Liver (tissue), 3 donors: Measurements from ENCODE around the gene MLN.

Experiments used
- FOXA1 ChIP-seq: IDR thresholded peaks from 2 replicates; pipeline ENCODE4 v1.6.1; 2016; ENCODE audit warnings: antibody characterized with exemption
- HNF4G ChIP-seq: IDR thresholded peaks from 2 replicates; pipeline ENCODE4 v1.6.1; 2016; ENCODE audit warnings: antibody characterized with exemption
- TAF1 ChIP-seq: conservative IDR thresholded peaks from 2 replicates; pipeline ENCODE4 v1.6.1; 2016; ENCODE audit warnings: antibody characterized with exemption, mild to moderate bottlenecking
- TF ChIP-seq, protein P1 (sequence below): fragments of 150-350 bp; IDR thresholded peaks from 2 replicates; pipeline ENCODE4 v1.5.1; 2017; ENCODE audit warnings: improper control_type of control experiment, low read depth, low read length; ENCODE audit not compliant: missing input control
- TF ChIP-seq, protein P2 (sequence below): IDR thresholded peaks from 2 replicates; pipeline ENCODE4 v1.6.1; 2016; ENCODE audit warnings: antibody characterized with exemption, mild to moderate bottlenecking
- TF ChIP-seq, protein P3 (sequence below): IDR thresholded peaks from 2 replicates; pipeline ENCODE4 v1.6.1; 2016; ENCODE audit warnings: antibody characterized with exemption
- donor health status: healthy.
- donor health status: healthy.

DNA sequence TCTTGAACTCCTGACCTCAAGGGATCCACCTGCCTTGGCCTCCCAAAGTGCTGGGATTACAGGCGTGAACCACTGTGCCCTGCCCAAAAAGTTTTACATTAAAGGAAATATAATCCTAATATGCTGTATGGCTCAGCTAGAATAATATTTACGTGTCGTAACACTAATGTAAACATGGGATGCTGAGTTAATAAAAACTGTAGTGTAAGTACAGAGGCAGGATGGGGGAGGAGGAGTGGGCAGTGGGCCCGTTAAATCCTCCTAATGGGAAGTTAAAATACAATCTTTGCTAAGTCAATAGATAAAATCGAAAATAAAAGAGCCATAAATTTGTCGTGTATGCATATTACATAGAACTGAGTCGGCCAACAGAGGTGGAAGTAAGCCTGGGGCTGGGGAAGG lies 45.0 kb downstream of the MLN start:
- TF ChIP-seq, protein P1, sequence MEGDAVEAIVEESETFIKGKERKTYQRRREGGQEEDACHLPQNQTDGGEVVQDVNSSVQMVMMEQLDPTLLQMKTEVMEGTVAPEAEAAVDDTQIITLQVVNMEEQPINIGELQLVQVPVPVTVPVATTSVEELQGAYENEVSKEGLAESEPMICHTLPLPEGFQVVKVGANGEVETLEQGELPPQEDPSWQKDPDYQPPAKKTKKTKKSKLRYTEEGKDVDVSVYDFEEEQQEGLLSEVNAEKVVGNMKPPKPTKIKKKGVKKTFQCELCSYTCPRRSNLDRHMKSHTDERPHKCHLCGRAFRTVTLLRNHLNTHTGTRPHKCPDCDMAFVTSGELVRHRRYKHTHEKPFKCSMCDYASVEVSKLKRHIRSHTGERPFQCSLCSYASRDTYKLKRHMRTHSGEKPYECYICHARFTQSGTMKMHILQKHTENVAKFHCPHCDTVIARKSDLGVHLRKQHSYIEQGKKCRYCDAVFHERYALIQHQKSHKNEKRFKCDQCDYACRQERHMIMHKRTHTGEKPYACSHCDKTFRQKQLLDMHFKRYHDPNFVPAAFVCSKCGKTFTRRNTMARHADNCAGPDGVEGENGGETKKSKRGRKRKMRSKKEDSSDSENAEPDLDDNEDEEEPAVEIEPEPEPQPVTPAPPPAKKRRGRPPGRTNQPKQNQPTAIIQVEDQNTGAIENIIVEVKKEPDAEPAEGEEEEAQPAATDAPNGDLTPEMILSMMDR, result no peak
- TF ChIP-seq HNF4G (no peak), TAF1 (no peak), FOXA1 (no peak)
- TF ChIP-seq, protein P2, sequence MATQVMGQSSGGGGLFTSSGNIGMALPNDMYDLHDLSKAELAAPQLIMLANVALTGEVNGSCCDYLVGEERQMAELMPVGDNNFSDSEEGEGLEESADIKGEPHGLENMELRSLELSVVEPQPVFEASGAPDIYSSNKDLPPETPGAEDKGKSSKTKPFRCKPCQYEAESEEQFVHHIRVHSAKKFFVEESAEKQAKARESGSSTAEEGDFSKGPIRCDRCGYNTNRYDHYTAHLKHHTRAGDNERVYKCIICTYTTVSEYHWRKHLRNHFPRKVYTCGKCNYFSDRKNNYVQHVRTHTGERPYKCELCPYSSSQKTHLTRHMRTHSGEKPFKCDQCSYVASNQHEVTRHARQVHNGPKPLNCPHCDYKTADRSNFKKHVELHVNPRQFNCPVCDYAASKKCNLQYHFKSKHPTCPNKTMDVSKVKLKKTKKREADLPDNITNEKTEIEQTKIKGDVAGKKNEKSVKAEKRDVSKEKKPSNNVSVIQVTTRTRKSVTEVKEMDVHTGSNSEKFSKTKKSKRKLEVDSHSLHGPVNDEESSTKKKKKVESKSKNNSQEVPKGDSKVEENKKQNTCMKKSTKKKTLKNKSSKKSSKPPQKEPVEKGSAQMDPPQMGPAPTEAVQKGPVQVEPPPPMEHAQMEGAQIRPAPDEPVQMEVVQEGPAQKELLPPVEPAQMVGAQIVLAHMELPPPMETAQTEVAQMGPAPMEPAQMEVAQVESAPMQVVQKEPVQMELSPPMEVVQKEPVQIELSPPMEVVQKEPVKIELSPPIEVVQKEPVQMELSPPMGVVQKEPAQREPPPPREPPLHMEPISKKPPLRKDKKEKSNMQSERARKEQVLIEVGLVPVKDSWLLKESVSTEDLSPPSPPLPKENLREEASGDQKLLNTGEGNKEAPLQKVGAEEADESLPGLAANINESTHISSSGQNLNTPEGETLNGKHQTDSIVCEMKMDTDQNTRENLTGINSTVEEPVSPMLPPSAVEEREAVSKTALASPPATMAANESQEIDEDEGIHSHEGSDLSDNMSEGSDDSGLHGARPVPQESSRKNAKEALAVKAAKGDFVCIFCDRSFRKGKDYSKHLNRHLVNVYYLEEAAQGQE, result no peak
- TF ChIP-seq, protein P3, sequence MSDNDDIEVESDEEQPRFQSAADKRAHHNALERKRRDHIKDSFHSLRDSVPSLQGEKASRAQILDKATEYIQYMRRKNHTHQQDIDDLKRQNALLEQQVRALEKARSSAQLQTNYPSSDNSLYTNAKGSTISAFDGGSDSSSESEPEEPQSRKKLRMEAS, result no peak
